ENCODE measurements around the gene CYS1. TPM values are rescaled to one million over a fixed set of nuclear protein-coding genes. Genes with fewer than 3 reads are reported as not detected.

CYS1 gene
- total RNA-seq, 3 donors from 2014 or later = 1.3 to 2.4 (median 1.6) TPM

DNA sequence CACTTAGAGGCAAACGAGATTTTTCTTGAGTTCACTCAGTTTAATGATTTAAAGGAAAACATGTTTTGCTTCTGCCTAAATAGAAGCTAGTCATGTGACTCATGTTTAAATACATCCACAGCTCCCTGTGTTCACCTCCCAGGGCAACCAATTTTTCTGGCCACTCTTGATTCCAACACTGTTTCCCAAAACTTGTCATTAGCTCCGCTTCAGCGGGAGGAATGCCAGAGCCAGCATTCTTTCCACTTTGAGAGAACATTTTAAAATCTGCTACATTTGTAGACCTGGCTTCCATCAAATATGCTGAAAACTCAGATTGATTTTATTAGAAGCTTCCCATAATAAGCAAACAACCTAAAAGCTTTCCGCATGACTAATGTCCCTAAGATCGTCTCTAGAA, 2.8 kb upstream of the CYS1 start:
- intact Hi-C loops (cut with DNase I; ENCODE audit: low total_unique reads) = no loop called here
- no peak for DNase-seq (ENCODE audit: low spot score in 2 of 2)
- Histone ChIP-seq H3K4me3 (no peak overlapping the region), H3K27me3 (peaks cover 0 to 20% of the 10 kb centered on the region in 2 donors), H3K4me1 (peaks cover 6 to 7% of the 10 kb centered on the region in 2 donors), H3K9me3 (no peaks in the 10 kb centered on the region), H3K27ac (no peak overlapping the region), H3K36me3 (no peaks in the 10 kb centered on the region)
- TF ChIP-seq, protein P1, sequence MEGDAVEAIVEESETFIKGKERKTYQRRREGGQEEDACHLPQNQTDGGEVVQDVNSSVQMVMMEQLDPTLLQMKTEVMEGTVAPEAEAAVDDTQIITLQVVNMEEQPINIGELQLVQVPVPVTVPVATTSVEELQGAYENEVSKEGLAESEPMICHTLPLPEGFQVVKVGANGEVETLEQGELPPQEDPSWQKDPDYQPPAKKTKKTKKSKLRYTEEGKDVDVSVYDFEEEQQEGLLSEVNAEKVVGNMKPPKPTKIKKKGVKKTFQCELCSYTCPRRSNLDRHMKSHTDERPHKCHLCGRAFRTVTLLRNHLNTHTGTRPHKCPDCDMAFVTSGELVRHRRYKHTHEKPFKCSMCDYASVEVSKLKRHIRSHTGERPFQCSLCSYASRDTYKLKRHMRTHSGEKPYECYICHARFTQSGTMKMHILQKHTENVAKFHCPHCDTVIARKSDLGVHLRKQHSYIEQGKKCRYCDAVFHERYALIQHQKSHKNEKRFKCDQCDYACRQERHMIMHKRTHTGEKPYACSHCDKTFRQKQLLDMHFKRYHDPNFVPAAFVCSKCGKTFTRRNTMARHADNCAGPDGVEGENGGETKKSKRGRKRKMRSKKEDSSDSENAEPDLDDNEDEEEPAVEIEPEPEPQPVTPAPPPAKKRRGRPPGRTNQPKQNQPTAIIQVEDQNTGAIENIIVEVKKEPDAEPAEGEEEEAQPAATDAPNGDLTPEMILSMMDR (IDR thresholded peaks at IDR 0.05) = no peak
- TF ChIP-seq POLR2AphosphoS5 (IDR thresholded peaks at IDR 0.05) (no peak), POLR2A (IDR thresholded peaks at IDR 0.05) (no peak)

DNA sequence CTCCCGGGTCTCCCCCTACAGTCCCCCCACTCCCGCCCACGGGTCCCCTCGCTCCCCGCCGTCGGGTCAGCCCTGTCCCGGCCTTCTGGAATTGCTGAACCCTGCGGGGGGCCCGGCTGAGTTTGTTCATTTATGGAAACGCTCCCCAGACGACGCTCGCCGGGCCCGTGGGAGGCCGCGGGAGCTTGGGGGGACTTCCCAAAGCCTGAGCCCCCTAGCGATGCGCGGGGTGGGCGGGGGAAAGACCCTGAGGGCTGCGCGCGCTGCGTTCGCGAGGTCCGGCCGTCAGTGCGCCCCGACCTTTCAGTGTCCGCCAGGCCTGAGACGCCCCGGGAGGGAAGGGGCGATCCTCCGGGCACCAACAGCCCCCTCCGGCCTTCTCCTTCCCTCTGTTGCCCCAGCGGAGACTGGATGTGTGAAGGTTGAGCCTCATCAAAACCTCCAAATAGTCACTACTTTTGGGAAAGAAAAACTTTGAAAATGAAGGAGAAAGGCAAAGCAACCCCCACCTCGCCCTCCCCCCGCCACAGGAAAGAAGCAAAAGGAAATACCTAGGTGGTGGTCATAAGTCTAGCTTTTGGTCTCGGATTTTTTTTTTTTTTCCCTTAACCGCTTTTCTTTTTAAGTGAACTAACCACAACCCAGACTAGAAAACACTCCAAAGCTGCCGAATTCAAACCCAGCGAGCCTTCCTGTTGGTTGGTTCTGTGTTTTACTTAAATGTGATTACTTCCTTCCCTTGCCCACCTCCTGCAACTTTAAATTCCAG, 509 bp upstream of the CYS1 start:
- TF ChIP-seq, protein P1 (IDR thresholded peaks at IDR 0.05) = no peak
- no peak for TF ChIP-seq POLR2A (IDR thresholded peaks at IDR 0.05)
- no peak for TF ChIP-seq POLR2AphosphoS5 (IDR thresholded peaks at IDR 0.05)
- peaks cover 0 to 20% of the 10 kb centered on the region in 2 donors for H3K27me3 ChIP-seq
- no peak for DNase-seq (ENCODE audit: low spot score in 2 of 2)
- H3K27ac ChIP-seq = peak overlapping the region in 1 of 2 donors; percentile 82
- H3K4me1 ChIP-seq = peaks cover 6 to 7% of the 10 kb centered on the region in 2 donors
- intact Hi-C loops (cut with DNase I; ENCODE audit: low total_unique reads) = no loop called here
- H3K36me3 ChIP-seq = no peaks in the 10 kb centered on the region
- no peaks in the 10 kb centered on the region for H3K9me3 ChIP-seq
- peak overlapping the region; percentile 57 to 80 (median 58) for H3K4me3 ChIP-seq

GRCh38 chr2:10079266-10079869, 843 bp downstream of the CYS1 start:
- no peak for DNase-seq (ENCODE audit: low spot score in 2 of 2)
- Histone ChIP-seq H3K4me1 (peaks cover 6 to 7% of the 10 kb centered on the region in 2 donors), H3K9me3 (no peaks in the 10 kb centered on the region), H3K27me3 (peaks cover 0 to 16% of the 10 kb centered on the region in 2 donors), H3K4me3 (peak overlapping the region; percentile 57 to 80 (median 58)), H3K27ac (peak overlapping the region; percentile 48 to 82), H3K36me3 (no peaks in the 10 kb centered on the region)
- intact Hi-C loops (cut with DNase I; ENCODE audit: low total_unique reads) = no loop called here
- TF ChIP-seq POLR2A (IDR thresholded peaks at IDR 0.05) (no peak), POLR2AphosphoS5 (IDR thresholded peaks at IDR 0.05) (no peak)
- TF ChIP-seq, protein P1 (IDR thresholded peaks at IDR 0.05) = no peak

- TF ChIP-seq POLR2A (IDR thresholded peaks at IDR 0.05) (no peak), POLR2AphosphoS5 (IDR thresholded peaks at IDR 0.05) (no peak)
- TF ChIP-seq, protein P1 (IDR thresholded peaks at IDR 0.05) = no peak
- Histone ChIP-seq H3K27me3 (peaks cover 0 to 16% of the 10 kb centered on the region in 2 donors), H3K27ac (peak overlapping the region; percentile 48 to 82), H3K9me3 (no peaks in the 10 kb centered on the region), H3K4me1 (peaks cover 6 to 7% of the 10 kb centered on the region in 2 donors), H3K36me3 (no peaks in the 10 kb centered on the region), H3K4me3 (peak overlapping the region; percentile 57 to 80 (median 58))
- DNase-seq (ENCODE audit: low spot score in 2 of 2) = no peak
- intact Hi-C loops (cut with DNase I; ENCODE audit: low total_unique reads) = no loop called here
Measured at GRCh38 chr2:10078704-10079265, 1.4 kb downstream of the CYS1 start.

GRCh38 chr2:10078001-10078400, 2.2 kb downstream of the CYS1 start:
- Histone ChIP-seq H3K36me3 (no peaks in the 10 kb centered on the region), H3K27me3 (peaks cover 0 to 16% of the 10 kb centered on the region in 2 donors), H3K4me3 (no peak overlapping the region), H3K9me3 (no peaks in the 10 kb centered on the region), H3K4me1 (peaks cover 6 to 7% of the 10 kb centered on the region in 2 donors), H3K27ac (no peak overlapping the region)
- TF ChIP-seq, protein P1 (IDR thresholded peaks at IDR 0.05) = no peak
- TF ChIP-seq POLR2A (IDR thresholded peaks at IDR 0.05) = no peak
- no peak for TF ChIP-seq POLR2AphosphoS5 (IDR thresholded peaks at IDR 0.05)
- intact Hi-C loops (cut with DNase I; ENCODE audit: low total_unique reads) = no loop called here
- DNase-seq (ENCODE audit: low spot score in 2 of 2) = no peak

Measured in breast epithelium (tissue), 4 donors.